Measurements from ENCODE around the gene ADH5.

- TF ChIP-seq, protein P1, sequence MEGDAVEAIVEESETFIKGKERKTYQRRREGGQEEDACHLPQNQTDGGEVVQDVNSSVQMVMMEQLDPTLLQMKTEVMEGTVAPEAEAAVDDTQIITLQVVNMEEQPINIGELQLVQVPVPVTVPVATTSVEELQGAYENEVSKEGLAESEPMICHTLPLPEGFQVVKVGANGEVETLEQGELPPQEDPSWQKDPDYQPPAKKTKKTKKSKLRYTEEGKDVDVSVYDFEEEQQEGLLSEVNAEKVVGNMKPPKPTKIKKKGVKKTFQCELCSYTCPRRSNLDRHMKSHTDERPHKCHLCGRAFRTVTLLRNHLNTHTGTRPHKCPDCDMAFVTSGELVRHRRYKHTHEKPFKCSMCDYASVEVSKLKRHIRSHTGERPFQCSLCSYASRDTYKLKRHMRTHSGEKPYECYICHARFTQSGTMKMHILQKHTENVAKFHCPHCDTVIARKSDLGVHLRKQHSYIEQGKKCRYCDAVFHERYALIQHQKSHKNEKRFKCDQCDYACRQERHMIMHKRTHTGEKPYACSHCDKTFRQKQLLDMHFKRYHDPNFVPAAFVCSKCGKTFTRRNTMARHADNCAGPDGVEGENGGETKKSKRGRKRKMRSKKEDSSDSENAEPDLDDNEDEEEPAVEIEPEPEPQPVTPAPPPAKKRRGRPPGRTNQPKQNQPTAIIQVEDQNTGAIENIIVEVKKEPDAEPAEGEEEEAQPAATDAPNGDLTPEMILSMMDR (IDR thresholded peaks at IDR 0.05; ENCODE audit: control extremely low read depth in 1 of 3, insufficient read depth in 1 of 3, low read depth in 1 of 3, low read length in 3 of 3) = no peak
- TF ChIP-seq SRF (IDR thresholded peaks at IDR 0.05; ENCODE audit: low read depth, low read length) = no peak
- no peak for TF ChIP-seq HDAC2 (IDR thresholded peaks at IDR 0.05; ENCODE audit: borderline replicate concordance in 1 of 2, low read depth in 2 of 2, low read length in 2 of 2)
- no peak for TF ChIP-seq POLR2A (IDR thresholded peaks at IDR 0.05; ENCODE audit: control extremely low read depth in 1 of 2, low read depth in 2 of 2, low read length in 2 of 2)
- no peak for TF ChIP-seq JUND (IDR thresholded peaks at IDR 0.05; ENCODE audit: low read length)
- no peak for TF ChIP-seq TEAD4 (IDR thresholded peaks at IDR 0.05; ENCODE audit: low read depth, low read length)
- TF ChIP-seq POLR2AphosphoS5 (IDR thresholded peaks at IDR 0.05; ENCODE audit: low read depth, low read length) = no peak
- TF ChIP-seq, protein P2, sequence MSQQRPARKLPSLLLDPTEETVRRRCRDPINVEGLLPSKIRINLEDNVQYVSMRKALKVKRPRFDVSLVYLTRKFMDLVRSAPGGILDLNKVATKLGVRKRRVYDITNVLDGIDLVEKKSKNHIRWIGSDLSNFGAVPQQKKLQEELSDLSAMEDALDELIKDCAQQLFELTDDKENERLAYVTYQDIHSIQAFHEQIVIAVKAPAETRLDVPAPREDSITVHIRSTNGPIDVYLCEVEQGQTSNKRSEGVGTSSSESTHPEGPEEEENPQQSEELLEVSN (IDR thresholded peaks at IDR 0.05) = no peak
- TF ChIP-seq SIN3A (conservative IDR thresholded peaks at IDR 0.05 in 1 of 2, IDR thresholded peaks at IDR 0.05 in 1 of 2; ENCODE audit: low read depth in 1 of 2, low read length in 2 of 2) = no peak
- no peak for TF ChIP-seq MAFK (IDR thresholded peaks at IDR 0.05; ENCODE audit: low read depth, low read length)
- no peak for TF ChIP-seq SUZ12 (IDR thresholded peaks at IDR 0.05; ENCODE audit: low read length)
- TF ChIP-seq, protein P3, sequence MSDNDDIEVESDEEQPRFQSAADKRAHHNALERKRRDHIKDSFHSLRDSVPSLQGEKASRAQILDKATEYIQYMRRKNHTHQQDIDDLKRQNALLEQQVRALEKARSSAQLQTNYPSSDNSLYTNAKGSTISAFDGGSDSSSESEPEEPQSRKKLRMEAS (IDR thresholded peaks at IDR 0.05) = no peak
- TF ChIP-seq TAF1 (IDR thresholded peaks at IDR 0.05; ENCODE audit: low read depth, low read length) = no peak
Measured at GRCh38 chr4:99078336-99078735, 10.3 kb downstream of the ADH5 start.
